Peyer's patch (tissue), 4 donors: ENCODE results near the gene TTC39C.

Experiments
- CTCF ChIP-seq, 6 experiments: fragments of 450-650 bp in 4 of 6; fragments of 200-600 bp in 2 of 6; sonication (generic) in 1 of 6; IDR thresholded peaks; one replicate each; pipeline ENCODE4 v1.5.1; 2017 to 2019; ENCODE audit warnings: antibody characterized with exemption in 6 of 6, mild to moderate bottlenecking in 3 of 6, moderate library complexity in 1 of 6
- POLR2A ChIP-seq, 2 donors: fragments of 450-650 bp; IDR thresholded peaks; one replicate each; pipeline ENCODE4 v1.5.1; 2017; ENCODE audit warnings: antibody characterized with exemption in 2 of 2, mild to moderate bottlenecking in 2 of 2, moderate library complexity in 2 of 2

- TF ChIP-seq CTCF (IDR thresholded peaks at IDR 0.05) (peak in 4 of 6 experiments; percentile 35 to 55 (median 52)), POLR2A (IDR thresholded peaks at IDR 0.05) (peak in 1 of 2 donors; percentile 26)
Observed at GRCh38 chr18:24075767-24076597, 61.4 kb downstream of the TTC39C start.
